GM18505 (cell line): ENCODE measurements around the gene CDK7.
"Not testable (repeated sequence)": the region's sequence is repeated elsewhere in the genome, so short reads cannot be mapped to it uniquely, and the experiment has no call there.

Experiments
- ATAC-seq: cut with Tn5 transposase; IDR thresholded peaks from one replicate; pipeline ENCODE4 v1.9.1; 2021; ENCODE audit not compliant: unreplicated experiment
- POLR2A ChIP-seq: IDR thresholded peaks from 4 replicates; pipeline ENCODE4 v1.6.1; 2011; ENCODE audit warnings: borderline replicate concordance; ENCODE audit not compliant: insufficient read depth, insufficient read length; ENCODE audit errors: extremely low read depth

Gene CDK7

DNA sequence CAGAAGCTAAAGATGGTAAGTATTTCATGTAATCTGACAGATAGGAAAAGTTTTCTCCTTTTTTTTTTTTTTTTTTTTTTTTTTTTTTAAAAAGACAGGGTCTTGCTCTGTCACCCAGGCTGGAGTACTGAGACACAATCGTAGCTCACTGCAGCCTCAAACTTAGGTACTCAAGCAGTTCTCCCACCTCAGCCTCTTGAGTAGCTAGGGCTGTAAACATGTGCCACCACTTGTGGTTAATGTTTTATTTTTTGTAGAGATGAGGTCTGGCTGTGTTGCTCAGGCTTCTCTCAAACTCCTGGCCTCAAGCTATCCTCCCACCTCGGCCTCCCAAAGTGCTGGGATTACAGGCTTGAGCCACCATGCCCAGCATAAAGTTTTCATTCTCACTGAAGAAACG, 17.8 kb downstream of the CDK7 start:
- no peak for ATAC-seq
- no peak for TF ChIP-seq POLR2A

DNA sequence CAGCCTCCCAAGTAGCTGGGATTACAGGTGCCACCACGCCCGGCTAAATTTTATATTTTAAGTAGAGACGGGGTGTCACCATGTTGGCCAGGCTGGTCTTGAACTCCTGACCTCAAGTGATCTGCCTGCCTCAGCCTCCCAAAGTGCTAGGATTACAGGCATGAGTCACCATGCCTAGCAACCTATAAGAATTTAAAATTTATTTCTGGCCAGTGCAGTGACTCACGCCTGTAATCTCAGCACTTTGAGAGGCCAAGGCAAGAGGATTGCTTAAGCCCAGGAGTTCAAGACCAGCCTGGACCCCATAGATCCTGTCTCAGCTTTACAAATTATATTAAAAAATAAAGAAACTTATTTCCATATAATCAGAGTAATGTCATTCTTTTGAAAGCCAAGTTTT, 21.3 kb downstream of the CDK7 start:
- not testable (repeated sequence) for ATAC-seq

DNA sequence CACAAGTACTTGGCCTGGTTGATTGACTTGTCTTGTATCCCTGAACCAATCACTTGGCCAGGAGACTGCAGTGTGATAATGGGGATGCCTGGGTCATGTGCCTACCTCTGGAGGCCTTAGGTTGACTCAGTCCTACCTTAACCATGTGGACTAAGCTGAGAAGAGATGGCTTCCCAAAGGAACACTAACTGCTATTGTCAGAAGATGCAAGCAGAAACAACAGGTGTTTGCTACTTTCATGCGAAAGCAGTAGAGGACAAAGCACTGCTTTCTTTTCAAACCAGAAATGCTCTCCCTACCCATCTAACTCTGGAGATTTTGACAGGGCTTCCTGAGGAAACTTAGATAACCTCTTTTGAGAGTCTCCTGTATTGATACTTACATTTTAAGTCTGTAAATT, 22.9 kb downstream of the CDK7 start:
- no peak for TF ChIP-seq POLR2A
- no peak for ATAC-seq

DNA sequence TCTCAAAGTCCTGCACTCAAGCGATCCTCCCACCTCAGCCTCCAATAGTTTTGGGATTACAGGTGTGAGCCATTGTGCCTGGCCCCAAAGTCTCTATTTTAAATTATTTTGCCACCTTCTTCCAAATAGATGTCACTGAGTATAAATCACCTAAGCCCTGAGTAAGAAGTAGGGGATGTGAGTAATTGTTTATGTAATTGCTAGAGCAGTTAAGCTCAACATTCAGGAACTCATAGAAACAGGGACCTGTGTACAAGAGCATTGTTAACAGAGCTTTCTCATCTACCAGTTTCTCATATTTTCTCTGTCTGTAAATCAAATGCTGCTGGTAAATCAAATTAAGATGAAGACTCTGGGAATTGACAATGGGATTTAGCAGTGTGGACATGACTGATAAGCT, 26.3 kb downstream of the CDK7 start:
- no peak for TF ChIP-seq POLR2A
- no peak for ATAC-seq

DNA sequence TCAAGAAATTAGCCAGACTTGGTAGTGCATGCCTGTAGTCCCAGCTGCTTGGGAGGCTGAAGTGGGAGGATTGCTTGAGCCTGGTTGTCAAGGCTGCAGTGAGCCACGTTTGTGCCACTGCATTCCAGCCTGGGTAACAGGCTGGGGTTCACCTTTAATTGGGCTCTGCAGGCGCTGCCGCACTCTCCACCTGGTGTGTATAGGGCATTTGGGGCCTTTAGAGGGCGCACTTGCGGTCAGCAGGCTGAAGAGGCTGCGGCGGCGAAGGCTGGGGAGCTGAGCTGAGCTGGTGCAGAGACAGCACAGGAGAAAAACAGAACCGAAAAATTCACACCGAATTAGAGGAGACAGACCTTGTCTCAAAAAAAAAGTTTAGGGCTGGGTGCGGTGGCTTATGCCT, 31.2 kb downstream of the CDK7 start:
- TF ChIP-seq POLR2A: no peak
- no peak for ATAC-seq

DNA sequence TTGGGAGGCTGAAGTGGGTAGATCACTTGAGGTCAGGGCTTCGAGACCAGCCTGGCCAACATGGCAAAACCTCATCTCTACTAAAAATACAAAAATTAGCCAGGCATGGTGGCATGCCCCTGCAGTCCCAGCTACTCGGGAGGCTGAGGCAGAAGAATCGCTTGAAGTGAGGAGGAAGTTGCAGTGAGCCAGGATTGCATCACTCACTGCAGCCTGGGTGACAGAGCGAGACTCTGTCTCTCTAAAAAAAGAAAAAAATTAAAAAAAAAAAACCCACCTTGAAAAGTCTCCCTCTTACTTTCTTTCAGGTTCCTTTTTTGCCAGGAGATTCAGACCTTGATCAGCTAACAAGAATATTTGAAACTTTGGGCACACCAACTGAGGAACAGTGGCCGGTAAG, 34.2 kb downstream of the CDK7 start:
- no peak for TF ChIP-seq POLR2A

DNA sequence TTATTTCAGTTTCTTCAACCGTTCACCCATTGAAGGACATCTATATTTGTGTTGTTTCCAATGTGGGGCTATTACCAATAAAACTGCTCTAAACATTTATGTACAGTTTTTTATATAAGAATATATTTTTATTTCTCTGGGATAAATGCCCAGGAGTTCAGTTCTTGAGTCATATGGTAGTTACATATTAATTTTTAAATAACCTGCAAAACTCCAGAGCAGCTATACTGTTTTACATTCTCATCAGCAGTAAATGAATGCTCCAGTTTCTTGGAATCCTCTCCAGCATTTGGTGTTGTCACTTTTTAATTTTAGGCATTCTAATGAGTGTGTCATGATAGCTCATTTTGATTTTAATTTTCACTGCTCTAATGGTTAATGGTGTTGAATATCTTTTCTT, 36.2 kb downstream of the CDK7 start:
- TF ChIP-seq POLR2A: no peak
- ATAC-seq: no peak

More for the DNA sequence above, 34.2 kb downstream of the CDK7 start:
- no peak for ATAC-seq

DNA sequence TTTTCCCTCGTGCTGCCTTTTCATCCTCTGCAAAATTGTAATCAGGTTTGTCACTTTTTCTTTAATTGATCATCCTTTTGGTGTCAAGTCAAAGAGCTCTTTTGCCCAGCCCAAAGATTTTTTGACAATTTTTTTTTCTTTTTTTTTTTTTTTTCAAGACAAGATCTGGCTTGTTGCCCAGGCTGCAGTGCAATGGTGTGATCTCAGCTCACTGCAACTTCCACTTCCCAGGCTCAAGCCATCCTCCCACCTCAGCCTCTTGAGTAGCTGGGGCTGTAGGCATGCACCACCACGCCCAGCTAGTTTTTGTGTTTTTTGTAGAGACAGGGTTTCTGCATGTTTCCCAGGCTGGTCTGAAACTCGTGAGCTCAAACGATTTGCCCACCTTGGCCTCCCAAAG, 36.7 kb downstream of the CDK7 start:
- no peak for ATAC-seq
- no peak for TF ChIP-seq POLR2A

DNA sequence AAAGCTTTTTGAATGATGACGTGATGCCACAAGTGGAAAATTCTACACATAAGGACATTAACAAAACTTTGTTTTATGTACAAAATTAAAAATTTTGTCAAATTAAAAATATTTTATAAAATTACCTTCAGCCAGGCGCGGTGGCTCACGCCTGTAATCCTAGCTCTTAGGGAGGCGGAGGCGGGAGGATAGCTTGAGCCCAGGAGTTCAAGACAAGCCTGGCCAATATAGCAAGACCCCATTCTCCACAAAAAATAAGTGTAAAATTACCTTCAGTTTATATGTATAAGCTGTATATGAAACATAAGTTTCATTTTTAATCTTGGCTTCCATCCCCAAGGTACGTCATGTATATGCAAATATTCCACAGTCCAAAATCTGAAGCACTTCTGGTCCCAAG, 40.9 kb downstream of the CDK7 start:
- ATAC-seq: no peak
- no peak for TF ChIP-seq POLR2A

DNA sequence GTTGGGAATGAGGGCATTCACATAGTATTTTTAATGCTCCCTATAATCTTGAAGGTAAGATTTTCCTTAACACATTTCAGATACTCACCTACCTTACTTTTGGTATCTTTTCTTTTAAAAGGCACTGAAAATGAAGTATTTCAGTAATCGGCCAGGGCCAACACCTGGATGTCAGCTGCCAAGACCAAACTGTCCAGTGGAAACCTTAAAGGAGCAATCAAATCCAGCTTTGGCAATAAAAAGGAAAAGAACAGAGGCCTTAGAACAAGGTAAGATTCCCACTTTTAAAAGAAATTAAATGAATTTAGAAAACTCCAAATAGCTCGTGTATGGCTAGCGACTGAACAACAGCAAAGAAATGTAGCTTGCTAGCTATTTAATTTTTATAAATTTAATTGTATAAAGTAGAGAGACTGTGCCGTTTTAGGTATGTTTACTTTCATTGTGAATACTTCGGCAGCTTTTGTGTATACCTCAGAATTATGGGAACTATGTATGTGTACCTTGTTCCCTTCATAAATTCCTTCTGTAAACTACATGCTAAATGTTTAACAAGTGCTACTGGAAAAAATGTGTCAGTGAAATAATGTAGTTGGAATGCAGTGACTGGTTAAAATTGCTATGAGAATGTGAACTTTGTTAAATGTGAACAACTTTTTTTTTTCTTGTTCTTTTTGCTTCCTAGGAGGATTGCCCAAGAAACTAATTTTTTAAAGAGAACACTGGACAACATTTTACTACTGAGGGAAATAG, 41.9 kb downstream of the CDK7 start:
- no peak for ATAC-seq
- no peak for TF ChIP-seq POLR2A

DNA sequence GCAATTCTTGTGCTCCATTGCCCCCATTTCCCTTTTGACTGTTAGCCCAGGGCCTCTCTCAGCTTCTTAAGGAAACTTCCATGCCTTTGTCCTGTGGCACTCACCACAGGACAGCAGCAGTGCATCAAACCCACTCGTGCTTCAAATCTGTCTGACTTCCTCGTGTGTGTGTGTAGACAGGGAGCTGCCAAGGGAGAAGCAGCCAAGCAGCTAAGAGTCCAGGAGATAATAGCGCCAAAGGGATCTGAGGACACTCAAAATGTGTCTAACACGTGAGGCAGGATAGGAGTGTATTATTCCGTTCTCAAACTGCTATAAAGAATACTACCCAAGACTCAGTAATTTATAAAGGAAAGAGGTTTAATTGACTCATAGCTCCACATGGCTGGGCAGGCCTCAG, 44.8 kb downstream of the CDK7 start:
- TF ChIP-seq POLR2A: no peak
- no peak for ATAC-seq

DNA sequence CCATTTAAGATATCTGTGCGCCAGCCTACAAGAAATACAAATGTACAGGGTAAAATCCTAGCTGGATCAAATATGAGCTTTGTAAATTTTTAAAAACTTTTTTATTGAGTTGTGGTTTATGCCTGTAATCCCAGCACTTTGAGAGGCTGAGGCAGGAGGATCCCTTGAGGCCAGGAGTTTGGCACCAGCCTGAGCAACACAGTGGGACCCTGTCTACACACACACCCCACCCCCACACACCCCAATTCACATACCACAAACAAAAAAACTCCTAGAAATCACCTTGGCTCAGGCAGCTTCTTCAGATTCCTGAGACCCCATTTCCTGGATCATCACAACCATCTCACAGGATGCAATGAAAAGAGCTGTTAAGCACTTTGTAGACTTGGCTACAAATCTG, 46.4 kb downstream of the CDK7 start:
- TF ChIP-seq POLR2A: no peak
- ATAC-seq: no peak

DNA sequence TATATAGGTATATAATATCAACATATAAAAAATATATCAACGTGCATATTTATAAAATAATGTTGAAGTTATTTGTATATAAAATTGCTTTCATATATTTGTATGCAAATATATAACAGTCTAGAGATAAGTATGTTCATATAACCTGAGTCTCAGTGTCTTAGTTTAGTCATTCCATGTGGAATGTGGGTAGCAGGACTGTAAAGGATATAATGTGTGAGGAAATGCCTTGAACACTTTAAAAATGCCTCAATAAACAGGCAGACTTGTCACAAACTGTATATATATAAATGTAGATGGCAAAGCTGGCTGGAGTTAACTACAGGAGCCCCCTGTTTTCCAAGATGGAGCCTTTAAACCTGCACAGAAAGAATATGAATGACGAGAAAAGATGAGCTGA, 49.5 kb downstream of the CDK7 start:
- ATAC-seq: no peak
- TF ChIP-seq POLR2A: no peak

DNA sequence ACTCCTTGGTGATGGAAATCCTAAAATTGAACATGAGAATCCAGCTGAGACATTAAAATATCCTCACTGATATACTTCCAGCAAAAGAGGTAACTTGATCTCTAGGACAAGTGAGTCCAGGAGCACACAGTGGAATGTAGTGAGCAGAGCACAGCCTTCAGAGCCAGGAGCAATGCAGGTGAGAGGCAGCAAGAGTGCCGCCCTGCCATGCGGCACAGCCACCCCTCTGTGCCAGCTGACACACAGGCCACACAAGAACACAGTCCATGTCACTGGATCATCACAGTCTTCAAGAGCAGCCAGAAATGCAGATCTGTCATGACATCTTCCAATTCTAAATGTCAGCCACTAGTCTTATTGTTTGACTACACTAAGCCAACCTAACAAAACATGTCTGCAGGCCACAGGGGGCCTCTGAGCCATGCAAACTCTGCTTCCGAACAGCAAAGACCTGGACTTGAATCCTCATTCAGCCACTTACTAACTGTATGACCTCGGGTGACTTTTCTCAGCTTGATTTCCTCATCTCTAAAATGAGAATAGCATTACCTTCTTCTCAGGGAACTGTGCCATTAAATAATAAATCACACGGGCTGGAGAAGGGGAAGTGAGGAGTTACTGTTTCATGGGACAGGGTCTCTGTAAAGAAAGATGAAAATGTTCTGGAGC, 50.9 kb downstream of the CDK7 start:
- ATAC-seq: no peak
- no peak for TF ChIP-seq POLR2A
